Activated CD8-positive, alpha-beta memory T cell treated with anti-CD3 and anti-CD28 coated beads, Interleukin-2, amount 50 U/mL, for 24 hours (primary cell): Measurements from ENCODE around the gene CASZ1.

ENCODE experiments used
- DNase-seq: peaks from one replicate; pipeline ENCODE4 v3.0.0-alpha.2; 2020; ENCODE audit errors: extremely low read depth

The CASZ1 gene

GRCh38 chr1:10824821-10825540, 28.5 kb upstream of the CASZ1 start:
- no peak for DNase-seq

GRCh38 chr1:10823000-10823401, 26.6 kb upstream of the CASZ1 start:
- DNase-seq: no peak

- DNase-seq: no peak
Observed at GRCh38 chr1:10821388-10821787, 24.9 kb upstream of the CASZ1 start.

GRCh38 chr1:10820422-10820821, 24.0 kb upstream of the CASZ1 start:
- DNase-seq: no peak

- no peak for DNase-seq
Observed at GRCh38 chr1:10819198-10819901, 22.9 kb upstream of the CASZ1 start.

GRCh38 chr1:10818262-10819197, 22.1 kb upstream of the CASZ1 start:
- no peak for DNase-seq

GRCh38 chr1:10816743-10817369, 20.4 kb upstream of the CASZ1 start:
- DNase-seq: no peak

- no peak for DNase-seq
Observed at GRCh38 chr1:10816233-10816632, 19.8 kb upstream of the CASZ1 start.

GRCh38 chr1:10815858-10816195, 19.4 kb upstream of the CASZ1 start:
- no peak for DNase-seq

- no peak for DNase-seq
Observed at GRCh38 chr1:10814976-10815857, 18.8 kb upstream of the CASZ1 start.

GRCh38 chr1:10814312-10814711, 17.9 kb upstream of the CASZ1 start:
- DNase-seq: no peak

GRCh38 chr1:10813799-10814198, 17.4 kb upstream of the CASZ1 start:
- DNase-seq: no peak

- DNase-seq: no peak
Observed at GRCh38 chr1:10812387-10812915, 16.0 kb upstream of the CASZ1 start.

- DNase-seq: no peak
Observed at GRCh38 chr1:10808441-10808840, 12.0 kb upstream of the CASZ1 start.

GRCh38 chr1:10806966-10807365, 10.5 kb upstream of the CASZ1 start:
- DNase-seq: no peak

- no peak for DNase-seq
Observed at GRCh38 chr1:10803971-10804820, 7.8 kb upstream of the CASZ1 start.

- DNase-seq: no peak
Observed at GRCh38 chr1:10802944-10803715, 6.7 kb upstream of the CASZ1 start.

- no peak for DNase-seq
Observed at GRCh38 chr1:10800778-10801177, 4.3 kb upstream of the CASZ1 start.

GRCh38 chr1:10799726-10800125, 3.3 kb upstream of the CASZ1 start:
- no peak for DNase-seq
